CD8-positive, alpha-beta memory T cell (primary cell): ENCODE data around the gene SGSH. TPM values are rescaled to one million over a fixed set of nuclear protein-coding genes. Genes with fewer than 3 reads are reported as not detected.
A peak's percentile ranks its signal among the peaks of the same experiment; 100 is the strongest.

Experiments
- CTCF ChIA-PET: fragments of 350-600 bp; sonication (Branson Sonifier 250); formaldehyde crosslinking; loops from one replicate; lab custom pipeline; 2021; ENCODE audit warnings: antibody characterized with exemption; lab: Charles Lee
- POLR2A ChIA-PET: fragments of 350-600 bp; sonication (Branson Sonifier 250); formaldehyde crosslinking; loops from one replicate; lab custom pipeline; 2021; ENCODE audit warnings: antibody characterized with exemption; lab: Charles Lee
- DNase-seq, 5 donors: peaks; one replicate each; pipeline versions ENCODE4 v3.0.0 to v3.0.0-alpha.2; 2020 to 2022; ENCODE audit warnings: mixed read lengths in 1 of 5
- H3K27ac ChIP-seq: one replicate; pipeline ENCODE4 v1.7.0; 2013; ENCODE audit warnings: low read depth, mild to moderate bottlenecking, low read length, moderate library complexity
- H3K27me3 ChIP-seq: 2 replicates; pipeline ENCODE4 v1.7.0; 2013; ENCODE audit warnings: low read length, mild to moderate bottlenecking; ENCODE audit not compliant: insufficient read depth, poor library complexity, severe bottlenecking
- H3K36me3 ChIP-seq: 2 replicates; pipeline ENCODE4 v1.7.0; 2013; ENCODE audit warnings: mild to moderate bottlenecking, low read length, moderate library complexity; ENCODE audit not compliant: insufficient read depth
- H3K4me1 ChIP-seq: 2 replicates; pipeline ENCODE4 v1.7.0; 2013; ENCODE audit warnings: mild to moderate bottlenecking, low read length, moderate library complexity; ENCODE audit not compliant: insufficient read depth
- H3K4me3 ChIP-seq: 2 replicates; pipeline ENCODE4 v1.7.0; 2013; ENCODE audit warnings: mild to moderate bottlenecking, low read length
- H3K9me3 ChIP-seq: 2 replicates; pipeline ENCODE4 v1.7.0; 2013; ENCODE audit warnings: mild to moderate bottlenecking, low read length
- H3K27ac Mint-ChIP-seq, 8 donors: one replicate each; pipeline ENCODE4 v1.8.0; 2020 to 2021; ENCODE audit warnings: mixed read lengths in 8 of 8, mild to moderate bottlenecking in 6 of 8, inconsistent platforms in 3 of 8, moderate library complexity in 3 of 8
- H3K27me3 Mint-ChIP-seq, 2 donors: one replicate each; pipeline ENCODE4 v1.8.0; 2020 to 2021; ENCODE audit warnings: mixed read lengths in 2 of 2, mild to moderate bottlenecking in 1 of 2, moderate library complexity in 1 of 2
- H3K36me3 Mint-ChIP-seq, 3 donors: one replicate each; pipeline ENCODE4 v1.8.0; 2020 to 2021; ENCODE audit warnings: mixed read lengths in 3 of 3, inconsistent platforms in 1 of 3, mild to moderate bottlenecking in 1 of 3
- H3K4me1 Mint-ChIP-seq, 3 donors: one replicate each; pipeline ENCODE4 v1.8.0; 2020 to 2021; ENCODE audit warnings: mixed read lengths in 3 of 3, inconsistent platforms in 1 of 3, mild to moderate bottlenecking in 1 of 3
- H3K4me3 Mint-ChIP-seq, 7 donors: one replicate each; pipeline ENCODE4 v1.8.0; 2020 to 2021; ENCODE audit warnings: mixed read lengths in 7 of 7, mild to moderate bottlenecking in 6 of 7, moderate library complexity in 4 of 7, inconsistent platforms in 2 of 7
- H3K9me3 Mint-ChIP-seq, 5 donors: one replicate each; pipeline ENCODE4 v1.8.0; 2020 to 2022; ENCODE audit warnings: mixed read lengths in 5 of 5, mild to moderate bottlenecking in 3 of 5, moderate library complexity in 2 of 5, inconsistent platforms in 1 of 5
- polyA plus RNA-seq: library from polyadenylated mRNA; unstranded; fragments of 300-500 nt; fragmentation: Illumina TruSeq; gene quantifications from one replicate; pipeline ENCODE4 v1.2.3, GENCODE V29; 2021
- total RNA-seq, 2 experiments: library from RNA; stranded (reverse); gene quantifications; one replicate each; pipeline ENCODE4 v1.2.3, GENCODE V29; 2021

Gene SGSH
- total and polyA plus RNA-seq, 3 experiments from 2014 or later: 23.2 to 46.7 (median 27.2) TPM

DNA sequence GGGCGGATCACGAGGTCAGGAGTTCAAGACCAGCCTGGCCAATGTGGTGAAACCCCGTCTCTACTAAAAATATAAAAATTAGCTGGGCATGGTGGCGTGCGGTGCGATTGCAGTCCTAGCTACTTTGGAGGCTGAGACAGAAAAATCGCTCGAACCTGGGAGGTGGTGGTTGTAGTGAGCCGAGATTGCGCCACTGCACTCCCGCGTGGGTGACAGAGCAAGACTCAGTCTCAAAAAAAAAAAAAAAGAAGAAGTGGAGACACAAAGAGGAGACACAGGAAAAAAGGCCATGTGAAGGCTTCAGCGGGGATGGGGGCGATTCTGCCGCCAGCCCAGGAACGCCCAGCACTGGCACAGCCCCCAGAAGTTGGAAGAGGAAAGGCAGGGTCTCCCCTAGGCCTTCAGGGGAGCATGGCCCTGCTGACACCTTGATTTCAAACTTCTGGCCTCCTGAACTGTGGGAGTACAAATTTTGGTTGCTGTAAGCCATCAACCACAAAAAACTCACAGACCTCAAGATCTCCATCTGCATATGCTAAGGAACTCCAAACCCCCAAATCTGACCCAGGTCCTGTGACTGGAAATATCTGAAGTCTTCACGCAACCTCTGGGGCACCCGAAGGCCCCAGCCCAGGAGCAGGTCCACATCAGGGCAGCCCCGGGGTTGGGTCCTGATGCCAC is 7.0 kb downstream of the SGSH start:
- ChIA-PET POLR2A (no interaction called here), CTCF (no interaction called here)
- peaks cover 13% of the 10 kb centered on the region for H3K36me3 ChIP-seq
- H3K4me3 Mint-ChIP-seq: no peak overlapping the region
- no peak overlapping the region for H3K4me3 ChIP-seq
- peaks cover 11% of the 10 kb centered on the region for H3K4me1 ChIP-seq
- no peaks in the 10 kb centered on the region for H3K9me3 ChIP-seq
- H3K27me3 Mint-ChIP-seq: no peaks in the 10 kb centered on the region
- H3K9me3 Mint-ChIP-seq: no peaks in the 10 kb centered on the region
- DNase-seq: no peak
- H3K27me3 ChIP-seq: no peaks in the 10 kb centered on the region
- peak overlapping the region in 1 of 8 donors; percentile 46 for H3K27ac Mint-ChIP-seq
- no peak overlapping the region for H3K27ac ChIP-seq
- H3K4me1 Mint-ChIP-seq: peaks cover 15 to 21% (median 15%) of the 10 kb centered on the region in 3 donors
- peaks cover 0 to 81% (median 17%) of the 10 kb centered on the region in 3 donors for H3K36me3 Mint-ChIP-seq

DNA sequence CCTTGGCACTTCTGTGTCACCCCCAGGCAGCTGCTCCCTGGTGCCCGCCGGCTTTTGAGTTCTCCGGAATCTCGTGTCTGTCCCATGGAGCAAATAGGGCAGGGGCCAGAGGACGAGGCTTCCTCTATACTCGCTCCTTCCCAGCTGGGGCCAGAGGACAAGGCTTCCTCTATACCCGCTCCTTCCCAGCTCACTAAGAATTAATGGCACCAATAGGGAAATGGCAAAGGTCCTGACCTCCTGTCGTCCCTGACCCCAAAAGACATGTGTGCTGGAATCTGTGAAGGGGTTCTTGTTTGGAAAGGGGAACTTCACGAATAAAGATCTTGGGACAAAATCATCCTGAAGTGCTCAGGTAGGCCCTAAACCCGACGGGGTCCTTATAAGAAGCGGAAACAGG is 7.6 kb downstream of the SGSH start:
- no peak overlapping the region for H3K4me3 ChIP-seq
- DNase-seq: no peak
- H3K27ac ChIP-seq: no peak overlapping the region
- Mint-ChIP-seq H3K9me3 (no peaks in the 10 kb centered on the region), H3K36me3 (peaks cover 0 to 78% (median 14%) of the 10 kb centered on the region in 3 donors), H3K4me3 (no peak overlapping the region), H3K27me3 (no peaks in the 10 kb centered on the region), H3K4me1 (peaks cover 9 to 16% (median 11%) of the 10 kb centered on the region in 3 donors), H3K27ac (no peak overlapping the region)
- no peaks in the 10 kb centered on the region for H3K9me3 ChIP-seq
- ChIA-PET POLR2A (interaction anchor here (1.0 kb wide), 1 partner anchor 25 kb away, joined by 3 read pairs; no protein-coding TSS in a partner anchor), CTCF (interaction anchor here (0.9 to 1.2 kb wide), 2 partner anchors 16 to 112 kb away, joined by 3 to 4 read pairs; partner anchors contain the start of gene GAA)
- H3K4me1 ChIP-seq: peaks cover 5% of the 10 kb centered on the region
- H3K27me3 ChIP-seq: no peaks in the 10 kb centered on the region
- H3K36me3 ChIP-seq: peaks cover 13% of the 10 kb centered on the region

DNA sequence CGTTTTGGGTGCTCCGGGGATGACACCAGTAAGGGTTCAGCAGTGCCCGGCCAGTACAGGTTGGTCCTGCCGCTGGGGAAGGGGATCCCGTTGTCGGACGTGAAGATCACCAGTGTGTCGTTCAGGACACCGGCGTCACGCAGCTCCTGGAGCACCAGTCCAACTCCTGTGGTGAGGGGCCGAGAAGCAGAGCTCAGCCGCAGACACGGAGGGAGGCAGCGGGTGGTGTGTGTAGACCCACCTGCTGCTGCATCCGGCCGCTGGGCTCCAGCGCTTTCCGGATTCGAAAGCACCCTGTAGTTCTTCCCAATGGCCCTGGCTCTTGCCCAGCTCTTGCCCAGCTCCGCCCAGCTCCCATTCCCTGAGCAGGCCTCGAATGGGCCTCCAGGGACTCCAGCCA is 8.0 kb downstream of the SGSH start:
- Histone ChIP-seq H3K36me3 (peaks cover 13% of the 10 kb centered on the region), H3K27me3 (no peaks in the 10 kb centered on the region), H3K4me3 (no peak overlapping the region), H3K9me3 (no peaks in the 10 kb centered on the region), H3K4me1 (peaks cover under 1% of the 10 kb centered on the region), H3K27ac (no peak overlapping the region)
- CTCF ChIA-PET: interaction anchor here (0.9 to 1.7 kb wide), 3 partner anchors 16 to 111 kb away, joined by 3 to 5 read pairs (median 4); partner anchors contain the start of gene GAA
- Mint-ChIP-seq H3K36me3 (peaks cover 0 to 76% (median 10%) of the 10 kb centered on the region in 3 donors), H3K27me3 (no peaks in the 10 kb centered on the region), H3K27ac (no peak overlapping the region), H3K4me1 (peaks cover 5 to 11% (median 7%) of the 10 kb centered on the region in 3 donors), H3K4me3 (no peak overlapping the region), H3K9me3 (no peaks in the 10 kb centered on the region)
- DNase-seq: no peak
- POLR2A ChIA-PET: interaction anchor here (1.0 kb wide), 1 partner anchor 26 kb away, joined by 3 read pairs; no protein-coding TSS in a partner anchor

DNA sequence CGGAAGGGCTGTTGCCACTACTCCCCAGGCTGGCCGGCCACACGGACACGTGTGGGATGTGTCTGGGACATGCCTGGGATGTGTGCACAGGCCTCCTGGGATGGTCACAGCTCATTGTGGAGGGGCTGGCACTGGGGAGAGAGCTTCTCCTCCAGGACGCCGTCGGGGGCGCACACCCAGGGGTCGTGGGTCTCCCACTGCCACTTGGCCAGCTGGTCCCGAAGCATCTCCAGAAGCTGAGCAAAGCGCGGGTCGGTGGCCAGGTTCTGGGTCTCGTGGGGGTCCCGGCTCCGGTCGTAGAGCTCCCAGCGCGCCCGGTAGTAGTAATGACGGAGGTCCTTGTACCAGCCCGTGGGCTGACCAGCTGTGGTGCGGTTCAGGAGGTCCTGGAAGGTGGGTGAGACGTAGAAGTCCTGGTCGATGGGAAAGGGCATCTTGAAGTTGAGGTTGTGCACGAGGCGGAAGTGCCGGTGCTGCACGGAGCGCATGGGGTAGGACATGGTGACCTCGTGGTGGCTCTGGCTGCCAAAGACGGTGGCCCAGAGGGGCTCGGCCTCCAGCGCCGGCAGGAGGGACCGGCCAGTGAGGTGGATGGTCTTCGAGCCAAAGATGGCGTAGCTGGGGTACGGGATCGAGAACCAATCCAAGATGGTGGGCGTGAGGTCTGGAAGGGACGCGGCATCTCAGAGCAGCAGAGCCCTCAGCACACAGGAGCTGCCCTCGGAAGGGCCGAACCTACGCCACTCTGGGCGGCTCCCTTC is 9.6 kb downstream of the SGSH start:
- ChIA-PET CTCF (interaction anchor here (1.3 to 1.7 kb wide), 2 partner anchors 16 to 43 kb away, joined by 3 to 5 read pairs; no protein-coding TSS in a partner anchor), POLR2A (no interaction called here)
- Histone ChIP-seq H3K4me3 (no peak overlapping the region), H3K27ac (no peak overlapping the region), H3K27me3 (no peaks in the 10 kb centered on the region), H3K36me3 (peaks cover 6% of the 10 kb centered on the region), H3K4me1 (no peaks in the 10 kb centered on the region), H3K9me3 (no peaks in the 10 kb centered on the region)
- Mint-ChIP-seq H3K9me3 (no peaks in the 10 kb centered on the region), H3K36me3 (peaks cover 0 to 66% (median 2%) of the 10 kb centered on the region in 3 donors), H3K4me1 (no peaks in the 10 kb centered on the region), H3K27me3 (no peaks in the 10 kb centered on the region), H3K27ac (peak overlapping the region in 1 of 8 donors; percentile 68), H3K4me3 (no peak overlapping the region)
- no peak for DNase-seq

DNA sequence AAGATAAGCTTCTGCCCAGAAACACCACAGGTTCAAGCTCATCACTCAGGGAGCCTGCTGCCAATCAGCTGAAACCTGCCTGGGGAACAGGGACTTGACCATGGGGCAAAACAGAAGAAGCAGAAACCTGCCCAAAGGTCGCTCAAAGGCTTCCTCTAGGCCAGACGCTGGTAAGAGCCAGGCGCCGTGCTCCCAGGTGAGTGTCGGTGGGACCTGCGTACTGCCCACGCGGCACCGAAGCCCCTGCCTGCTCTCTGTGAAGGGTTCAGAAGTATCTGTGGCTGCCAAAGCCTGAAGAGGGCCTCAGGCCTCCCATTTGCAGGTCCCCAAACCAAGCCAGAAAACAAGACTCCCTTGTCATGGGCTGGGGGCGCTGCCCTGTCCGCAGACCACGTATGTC is 10.4 kb downstream of the SGSH start:
- Mint-ChIP-seq H3K27me3 (no peaks in the 10 kb centered on the region), H3K36me3 (peaks cover 0 to 61% (median 2%) of the 10 kb centered on the region in 3 donors), H3K4me3 (no peak overlapping the region), H3K9me3 (no peaks in the 10 kb centered on the region), H3K4me1 (no peaks in the 10 kb centered on the region), H3K27ac (peak overlapping the region in 2 of 8 donors; percentile 24 to 72)
- Histone ChIP-seq H3K27ac (no peak overlapping the region), H3K4me3 (no peak overlapping the region), H3K9me3 (no peaks in the 10 kb centered on the region), H3K4me1 (no peaks in the 10 kb centered on the region), H3K27me3 (no peaks in the 10 kb centered on the region), H3K36me3 (peaks cover 6% of the 10 kb centered on the region)
- DNase-seq: no peak
- ChIA-PET POLR2A (no interaction called here), CTCF (no interaction called here)

DNA sequence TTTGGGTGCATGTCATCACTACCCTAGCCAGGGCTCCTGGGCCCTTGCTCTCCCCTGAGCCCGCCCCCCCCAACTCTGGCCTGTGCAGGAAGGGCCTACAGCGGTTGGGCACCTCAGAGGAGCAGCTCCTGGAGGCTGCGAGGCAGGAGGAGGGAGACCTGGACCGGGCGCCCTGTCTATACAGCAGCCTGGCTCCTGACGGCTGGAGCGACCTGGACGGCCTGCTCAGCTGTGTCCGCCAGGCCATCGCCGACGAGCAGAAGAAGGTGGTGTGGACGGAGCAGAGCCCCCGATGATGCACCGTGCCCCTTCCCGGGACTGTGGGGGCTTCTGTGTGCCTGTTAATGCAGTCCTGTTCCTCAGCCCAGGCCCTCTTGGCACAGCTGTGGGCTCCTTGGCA is 12.1 kb downstream of the SGSH start:
- no peak overlapping the region for H3K27ac ChIP-seq
- H3K36me3 ChIP-seq: peaks cover 6% of the 10 kb centered on the region
- H3K27me3 ChIP-seq: no peaks in the 10 kb centered on the region
- DNase-seq: no peak
- POLR2A ChIA-PET: no interaction called here
- H3K4me3 Mint-ChIP-seq: no peak overlapping the region
- H3K4me3 ChIP-seq: no peak overlapping the region
- no peaks in the 10 kb centered on the region for H3K4me1 Mint-ChIP-seq
- H3K9me3 ChIP-seq: no peaks in the 10 kb centered on the region
- no peaks in the 10 kb centered on the region for H3K27me3 Mint-ChIP-seq
- H3K27ac Mint-ChIP-seq: no peak overlapping the region
- no peaks in the 10 kb centered on the region for H3K9me3 Mint-ChIP-seq
- H3K4me1 ChIP-seq: no peaks in the 10 kb centered on the region
- CTCF ChIA-PET: interaction anchor here (1.5 kb wide), 1 partner anchor 12 kb away, joined by 4 read pairs; no protein-coding TSS in a partner anchor
- peaks cover 0 to 47% (median 2%) of the 10 kb centered on the region in 3 donors for H3K36me3 Mint-ChIP-seq

DNA sequence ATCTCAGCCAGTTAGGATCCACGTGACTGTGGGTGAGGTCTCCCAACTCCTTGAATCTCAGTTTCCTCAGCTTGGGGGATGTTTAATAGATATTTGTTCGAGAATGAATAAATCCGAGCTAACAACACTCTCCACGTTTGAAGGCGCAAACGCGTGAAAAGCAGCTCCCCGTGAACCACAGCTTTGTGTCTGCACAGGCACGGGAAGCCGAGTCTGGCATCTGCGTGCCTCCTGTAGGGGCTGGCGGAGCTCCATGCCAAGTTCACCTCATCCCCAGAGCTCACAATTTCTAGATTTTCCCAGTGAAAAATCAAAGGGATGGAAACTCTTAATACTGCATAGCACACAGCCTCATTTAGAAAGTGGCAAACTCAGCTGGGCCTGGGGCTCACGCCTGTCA is 14.3 kb downstream of the SGSH start:
- Histone ChIP-seq H3K4me3 (no peak overlapping the region), H3K9me3 (no peaks in the 10 kb centered on the region), H3K36me3 (peaks cover 6% of the 10 kb centered on the region), H3K27me3 (no peaks in the 10 kb centered on the region), H3K27ac (no peak overlapping the region), H3K4me1 (no peaks in the 10 kb centered on the region)
- Mint-ChIP-seq H3K36me3 (peaks cover 0 to 26% (median 0%) of the 10 kb centered on the region in 3 donors), H3K4me3 (no peak overlapping the region), H3K9me3 (no peaks in the 10 kb centered on the region), H3K27ac (peak overlapping the region in 1 of 8 donors; percentile 26), H3K27me3 (no peaks in the 10 kb centered on the region), H3K4me1 (no peaks in the 10 kb centered on the region)
- ChIA-PET CTCF (interaction anchor here (1.1 to 1.6 kb wide), 3 partner anchors 9 to 21 kb away, joined by 3 to 5 read pairs (median 4); no protein-coding TSS in a partner anchor), POLR2A (no interaction called here)
- DNase-seq: no peak
